Measurements from ENCODE around the gene FAM219A.

FAM219A gene

DNA sequence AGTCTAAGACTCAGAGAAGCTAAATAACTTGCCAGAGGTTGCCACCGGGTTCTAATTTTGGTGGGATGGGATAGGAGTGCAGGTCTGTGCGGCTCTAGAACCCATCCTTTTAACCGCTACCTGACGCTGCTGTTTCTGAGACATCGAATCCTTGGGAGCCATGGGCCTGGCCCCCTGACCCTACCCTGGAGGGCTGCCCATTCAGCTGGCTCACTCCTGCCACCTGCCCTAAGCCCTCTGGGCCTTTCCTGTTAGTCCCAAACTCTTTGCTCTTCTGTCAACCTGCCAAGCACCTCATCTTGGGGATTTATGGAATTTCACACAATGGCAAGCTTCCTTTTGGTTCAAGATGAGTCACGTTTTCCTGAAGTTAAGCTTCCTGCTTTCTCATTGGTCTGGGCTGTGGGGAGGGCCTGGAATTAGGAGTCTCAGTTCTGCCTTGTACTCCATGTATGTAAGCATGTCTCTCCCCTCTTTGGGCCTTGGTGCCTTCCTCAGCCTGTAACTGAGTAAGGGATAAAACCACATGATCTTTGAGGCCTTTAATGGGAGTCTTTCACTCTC lies 37.9 kb upstream of the FAM219A start:
- TF ChIP-seq, protein P1, sequence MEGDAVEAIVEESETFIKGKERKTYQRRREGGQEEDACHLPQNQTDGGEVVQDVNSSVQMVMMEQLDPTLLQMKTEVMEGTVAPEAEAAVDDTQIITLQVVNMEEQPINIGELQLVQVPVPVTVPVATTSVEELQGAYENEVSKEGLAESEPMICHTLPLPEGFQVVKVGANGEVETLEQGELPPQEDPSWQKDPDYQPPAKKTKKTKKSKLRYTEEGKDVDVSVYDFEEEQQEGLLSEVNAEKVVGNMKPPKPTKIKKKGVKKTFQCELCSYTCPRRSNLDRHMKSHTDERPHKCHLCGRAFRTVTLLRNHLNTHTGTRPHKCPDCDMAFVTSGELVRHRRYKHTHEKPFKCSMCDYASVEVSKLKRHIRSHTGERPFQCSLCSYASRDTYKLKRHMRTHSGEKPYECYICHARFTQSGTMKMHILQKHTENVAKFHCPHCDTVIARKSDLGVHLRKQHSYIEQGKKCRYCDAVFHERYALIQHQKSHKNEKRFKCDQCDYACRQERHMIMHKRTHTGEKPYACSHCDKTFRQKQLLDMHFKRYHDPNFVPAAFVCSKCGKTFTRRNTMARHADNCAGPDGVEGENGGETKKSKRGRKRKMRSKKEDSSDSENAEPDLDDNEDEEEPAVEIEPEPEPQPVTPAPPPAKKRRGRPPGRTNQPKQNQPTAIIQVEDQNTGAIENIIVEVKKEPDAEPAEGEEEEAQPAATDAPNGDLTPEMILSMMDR (conservative IDR thresholded peaks at IDR 0.05): no peak
- TF ChIP-seq ZFX (IDR thresholded peaks at IDR 0.05): no peak
- no peak overlapping the region for H3K27ac ChIP-seq

DNA sequence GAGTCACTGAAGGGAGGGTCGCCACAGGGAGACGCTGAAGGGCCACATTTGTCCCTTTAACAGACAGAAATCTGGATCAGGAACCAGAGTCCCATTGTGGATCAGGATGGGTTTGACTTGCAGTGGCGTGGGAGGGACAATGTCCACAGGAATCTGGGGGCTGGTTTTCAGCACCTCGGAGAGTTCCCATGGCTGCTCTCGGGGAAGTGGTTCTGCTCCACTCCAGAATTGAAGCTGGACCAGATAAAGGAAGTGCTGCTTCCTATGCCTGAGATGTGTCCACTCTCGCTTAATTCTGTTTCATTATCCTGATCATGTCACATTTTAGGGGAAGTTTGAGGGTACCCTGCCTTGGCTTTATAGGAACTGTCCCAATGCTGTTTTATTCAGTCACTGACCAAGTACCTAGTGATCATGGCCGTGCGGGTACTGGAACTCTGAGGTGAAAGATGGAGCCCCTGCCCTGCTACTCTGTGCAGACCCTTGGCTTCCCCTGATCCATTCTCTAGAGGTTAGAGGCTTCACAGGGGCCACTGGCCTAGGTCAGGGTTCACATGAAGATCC lies 35.7 kb upstream of the FAM219A start:
- no peak for TF ChIP-seq ZFX (IDR thresholded peaks at IDR 0.05)
- TF ChIP-seq, protein P1 (conservative IDR thresholded peaks at IDR 0.05): no peak
- H3K27ac ChIP-seq: no peak overlapping the region

DNA sequence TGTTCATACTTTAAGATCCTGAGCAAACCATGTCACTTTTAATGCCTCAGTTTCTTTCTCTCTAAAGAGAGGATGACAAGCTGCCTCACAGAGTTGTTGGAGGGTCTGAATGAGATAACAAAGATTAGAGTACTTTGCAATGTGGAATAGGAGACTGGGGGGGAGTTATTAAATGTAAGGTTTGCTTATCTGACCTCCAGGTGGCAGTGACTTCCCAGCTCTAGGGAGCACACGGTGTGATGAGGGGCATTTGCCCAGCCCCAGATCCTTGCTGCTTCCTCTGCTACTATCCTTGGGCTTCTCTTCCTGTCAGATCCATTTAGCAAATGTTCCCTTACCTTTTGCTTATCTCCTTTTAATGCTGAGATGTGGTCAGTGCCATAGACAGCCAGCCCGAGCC lies 33.7 kb upstream of the FAM219A start:
- TF ChIP-seq, protein P1 (conservative IDR thresholded peaks at IDR 0.05): peak; percentile 18
- no peak for TF ChIP-seq ZFX (IDR thresholded peaks at IDR 0.05)
- H3K27ac ChIP-seq: no peak overlapping the region

DNA sequence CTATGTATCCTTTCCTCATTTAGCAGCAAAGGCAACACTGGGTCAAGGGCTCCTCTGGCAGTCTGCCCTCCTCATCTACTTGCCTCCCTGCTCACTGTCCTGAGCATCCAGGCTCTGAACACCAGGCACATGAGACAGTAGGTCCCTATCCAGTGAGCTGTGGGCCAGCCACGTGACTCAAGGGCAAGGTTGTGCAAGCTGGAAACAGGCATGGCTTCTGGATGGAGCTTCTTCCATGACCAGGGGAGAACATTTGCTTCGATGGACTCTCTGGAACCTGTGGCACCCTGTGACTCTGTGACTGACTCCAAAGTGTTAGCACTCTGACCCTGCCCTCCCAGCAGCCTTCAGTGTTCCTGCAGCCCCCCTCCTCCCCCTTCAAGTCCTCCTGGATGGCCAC lies 33.2 kb upstream of the FAM219A start:
- H3K27ac ChIP-seq: no peak overlapping the region
- TF ChIP-seq, protein P1 (conservative IDR thresholded peaks at IDR 0.05): no peak
- TF ChIP-seq ZFX (IDR thresholded peaks at IDR 0.05): no peak

DNA sequence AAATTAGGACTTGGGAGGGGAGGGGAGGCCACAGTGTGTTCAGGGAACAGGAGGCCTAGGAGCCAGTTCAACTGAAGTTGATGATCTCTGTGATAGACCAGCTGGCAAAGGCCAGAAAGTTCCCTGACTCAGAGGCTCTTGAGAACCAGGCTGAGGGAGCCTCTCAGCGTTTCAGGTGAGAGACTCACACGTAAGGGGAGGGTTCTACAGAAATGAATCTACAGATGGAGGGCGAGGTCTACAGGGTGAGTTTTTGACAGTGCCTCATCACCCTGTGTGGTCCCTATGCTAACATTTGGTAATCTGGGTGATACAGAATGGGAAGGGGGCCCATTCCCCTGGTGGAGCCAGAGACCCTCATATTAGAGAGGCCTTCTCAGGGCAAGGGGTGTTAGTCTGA lies 32.4 kb upstream of the FAM219A start:
- TF ChIP-seq, protein P1 (conservative IDR thresholded peaks at IDR 0.05): no peak
- TF ChIP-seq ZFX (IDR thresholded peaks at IDR 0.05): no peak
- no peak overlapping the region for H3K27ac ChIP-seq

DNA sequence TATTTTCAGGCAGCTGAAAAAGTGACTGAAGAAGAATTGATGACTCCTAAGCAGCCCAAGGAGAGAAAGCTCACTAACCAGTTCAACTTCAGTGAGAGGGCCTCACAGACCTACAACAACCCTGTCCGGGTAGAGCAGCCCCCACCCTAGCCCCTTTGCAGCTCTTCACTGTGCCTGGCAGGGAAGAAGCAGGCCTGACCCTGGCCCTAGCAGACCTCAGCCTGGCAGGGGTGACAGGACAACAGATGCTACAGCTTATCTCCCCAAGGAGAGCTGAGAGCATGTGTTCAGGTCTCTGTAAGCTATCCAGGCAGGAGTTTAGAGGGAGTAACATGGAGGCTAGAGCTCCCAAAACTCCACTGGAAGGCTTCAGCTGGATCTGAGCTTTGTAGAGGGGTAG lies 32.0 kb upstream of the FAM219A start:
- TF ChIP-seq ZFX (IDR thresholded peaks at IDR 0.05): no peak
- TF ChIP-seq, protein P1 (conservative IDR thresholded peaks at IDR 0.05): no peak

DNA sequence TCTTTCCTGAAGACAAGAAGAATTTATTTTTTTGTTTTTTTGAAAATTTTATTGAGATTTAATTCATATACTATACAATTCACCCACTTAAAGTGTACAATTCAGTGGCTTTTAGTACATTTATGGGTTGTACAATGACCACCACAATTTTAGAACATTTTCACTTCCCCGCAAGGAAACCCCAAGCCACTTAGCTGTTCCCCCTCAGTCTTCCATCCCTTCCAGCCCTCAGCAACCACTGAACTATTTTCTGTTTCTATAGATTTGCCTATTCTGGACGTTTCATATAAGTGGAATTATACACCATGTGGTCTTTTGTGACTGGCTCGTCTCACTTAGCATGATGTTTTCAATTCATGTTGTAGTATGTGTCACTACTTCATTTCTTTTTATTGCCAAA lies 28.2 kb upstream of the FAM219A start:
- TF ChIP-seq, protein P1 (conservative IDR thresholded peaks at IDR 0.05): no peak
- no peak for TF ChIP-seq ZFX (IDR thresholded peaks at IDR 0.05)
- H3K27ac ChIP-seq: no peak overlapping the region

More for the DNA sequence above, 32.0 kb upstream of the FAM219A start:
- no peak overlapping the region for H3K27ac ChIP-seq

All from C4-2B (cell line).